ENCODE data around the gene PIGA.

GRCh38 chrX:15310117-15310516 lies 25.2 kb downstream of the PIGA start:
- TF ChIP-seq POLR2A (IDR thresholded peaks at IDR 0.05) (no peak), CTCF (IDR thresholded peaks at IDR 0.05) (no peak)
